ENCODE measurements around the gene MAGI1.

Gene MAGI1

DNA sequence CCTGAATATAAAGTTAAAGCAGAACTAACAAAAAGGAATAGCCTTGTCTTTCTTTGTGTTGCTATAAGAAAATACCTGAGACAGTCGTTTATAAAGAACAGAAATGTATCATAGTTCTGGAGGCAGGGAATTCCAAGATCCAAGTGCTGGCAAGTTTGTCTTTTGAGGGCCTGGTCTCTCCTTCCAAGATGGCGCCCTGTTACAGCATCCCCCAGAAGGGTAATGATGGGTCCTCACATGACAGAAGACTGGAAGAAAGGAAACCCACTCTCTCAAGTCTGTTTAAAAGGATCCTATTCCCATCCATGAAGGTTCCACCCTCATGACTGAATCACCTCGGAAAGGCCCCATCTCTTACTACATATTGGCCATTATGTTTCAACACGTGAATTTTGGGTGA is 435.1 kb downstream of the MAGI1 start:
- Histone ChIP-seq H3K4me3 (ENCODE audit: low read length) (no peak overlapping the region), H3K4me1 (ENCODE audit: control insufficient read depth, insufficient read depth, low read length) (peaks cover 2% of the 10 kb centered on the region), H3K36me3 (ENCODE audit: control insufficient read depth, insufficient read depth, low read length) (no peaks in the 10 kb centered on the region), H3K27ac (ENCODE audit: low read depth, low read length) (no peak overlapping the region), H3K27me3 (ENCODE audit: control insufficient read depth, insufficient read depth, low read length) (no peaks in the 10 kb centered on the region), H3K9ac (ENCODE audit: low read length) (no peak overlapping the region)

DNA sequence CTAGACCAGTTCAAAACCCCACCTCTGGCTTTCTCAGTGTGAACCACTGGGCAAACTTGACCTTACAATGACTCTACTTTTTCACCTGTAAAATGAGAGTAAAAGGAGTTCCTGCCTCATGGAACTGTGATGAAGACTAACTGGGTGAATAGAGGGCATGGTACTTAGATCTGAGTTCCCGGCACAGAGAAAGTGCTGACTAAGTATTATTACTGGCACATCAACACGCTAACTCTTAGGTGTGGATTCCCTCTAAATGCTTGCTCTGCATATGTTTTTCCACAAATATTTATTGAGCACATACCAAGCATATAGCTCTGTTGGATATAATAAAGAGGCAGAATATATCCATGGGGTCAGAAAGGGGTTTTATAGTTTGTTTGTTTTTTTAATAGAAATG is 437.8 kb downstream of the MAGI1 start:
- H3K27ac ChIP-seq (ENCODE audit: low read depth, low read length): no peak overlapping the region

DNA sequence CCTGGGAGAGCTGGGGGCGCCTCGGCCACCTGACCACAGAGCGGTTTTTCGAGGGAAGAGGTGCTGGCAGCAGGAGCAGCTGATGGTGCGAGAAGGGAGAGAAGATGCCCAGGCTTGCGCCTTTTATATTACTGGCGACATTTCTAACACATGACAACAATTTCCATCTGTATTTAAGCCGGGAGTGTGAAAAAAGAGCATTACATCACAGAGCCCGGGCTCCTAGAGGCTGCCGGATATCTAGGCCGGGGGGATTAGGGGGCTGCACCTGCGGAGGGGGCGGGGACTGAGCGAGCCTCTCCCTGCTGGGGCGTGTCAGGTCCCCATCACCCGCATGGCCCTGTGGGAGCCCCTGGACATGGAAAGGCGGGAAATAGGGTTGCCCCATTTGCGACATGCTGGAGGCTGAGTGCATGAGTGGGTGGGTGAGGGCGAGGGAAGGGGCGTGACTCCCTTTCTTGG is 440.7 kb downstream of the MAGI1 start:
- Histone ChIP-seq H3K9ac (ENCODE audit: low read length) (no peak overlapping the region), H3K27ac (ENCODE audit: low read depth, low read length) (no peak overlapping the region), H3K36me3 (ENCODE audit: control insufficient read depth, insufficient read depth, low read length) (no peaks in the 10 kb centered on the region), H3K4me3 (ENCODE audit: low read length) (no peak overlapping the region), H3K4me1 (ENCODE audit: control insufficient read depth, insufficient read depth, low read length) (no peaks in the 10 kb centered on the region), H3K27me3 (ENCODE audit: control insufficient read depth, insufficient read depth, low read length) (no peaks in the 10 kb centered on the region)

More for the DNA sequence above, 437.8 kb downstream of the MAGI1 start:
- Histone ChIP-seq H3K4me1 (ENCODE audit: control insufficient read depth, insufficient read depth, low read length) (peaks cover 2% of the 10 kb centered on the region), H3K36me3 (ENCODE audit: control insufficient read depth, insufficient read depth, low read length) (no peaks in the 10 kb centered on the region), H3K9ac (ENCODE audit: low read length) (no peak overlapping the region), H3K4me3 (ENCODE audit: low read length) (no peak overlapping the region), H3K27me3 (ENCODE audit: control insufficient read depth, insufficient read depth, low read length) (no peaks in the 10 kb centered on the region)

DNA sequence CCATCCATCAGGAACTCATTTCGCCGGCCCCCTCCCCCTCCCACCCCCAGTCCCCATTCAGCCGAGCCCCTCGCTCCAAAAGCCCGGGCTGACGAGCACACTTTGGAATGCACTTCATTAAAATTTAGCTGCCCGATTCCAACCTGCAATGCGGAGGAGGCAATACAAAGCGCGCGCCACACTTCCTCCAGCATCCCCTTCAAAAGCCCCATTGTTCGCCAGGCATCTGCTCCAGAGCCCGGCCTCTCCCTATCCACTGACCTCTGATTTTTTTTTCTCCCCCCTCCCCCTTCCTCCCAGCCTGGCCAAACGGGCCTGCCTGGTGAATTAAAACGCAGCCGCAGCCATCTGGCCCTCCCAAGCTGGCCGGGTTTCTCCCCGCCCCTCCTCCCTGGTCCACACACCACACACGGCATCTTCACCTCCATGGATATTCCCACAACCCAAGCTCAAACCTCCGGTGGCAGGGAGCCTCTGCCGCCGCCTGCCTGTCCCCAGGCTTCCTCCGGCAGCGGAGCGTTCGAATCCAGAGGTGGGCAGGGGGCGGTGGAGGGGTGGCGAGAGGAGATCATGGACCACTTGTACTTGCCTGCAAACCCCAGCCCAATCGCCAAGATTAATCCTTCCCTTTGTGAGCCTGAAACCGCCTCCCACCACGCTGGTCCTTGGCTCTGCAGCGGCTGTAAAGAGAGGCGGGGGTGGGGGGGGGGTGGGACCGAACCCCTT is 441.3 kb downstream of the MAGI1 start:
- no peak overlapping the region for H3K27ac ChIP-seq (ENCODE audit: low read depth, low read length)
- no peaks in the 10 kb centered on the region for H3K27me3 ChIP-seq (ENCODE audit: control insufficient read depth, insufficient read depth, low read length)
- H3K4me1 ChIP-seq (ENCODE audit: control insufficient read depth, insufficient read depth, low read length): no peaks in the 10 kb centered on the region
- H3K4me3 ChIP-seq (ENCODE audit: low read length): peak overlapping the region; percentile 44
- no peak overlapping the region for H3K9ac ChIP-seq (ENCODE audit: low read length)
- no peaks in the 10 kb centered on the region for H3K36me3 ChIP-seq (ENCODE audit: control insufficient read depth, insufficient read depth, low read length)

DNA sequence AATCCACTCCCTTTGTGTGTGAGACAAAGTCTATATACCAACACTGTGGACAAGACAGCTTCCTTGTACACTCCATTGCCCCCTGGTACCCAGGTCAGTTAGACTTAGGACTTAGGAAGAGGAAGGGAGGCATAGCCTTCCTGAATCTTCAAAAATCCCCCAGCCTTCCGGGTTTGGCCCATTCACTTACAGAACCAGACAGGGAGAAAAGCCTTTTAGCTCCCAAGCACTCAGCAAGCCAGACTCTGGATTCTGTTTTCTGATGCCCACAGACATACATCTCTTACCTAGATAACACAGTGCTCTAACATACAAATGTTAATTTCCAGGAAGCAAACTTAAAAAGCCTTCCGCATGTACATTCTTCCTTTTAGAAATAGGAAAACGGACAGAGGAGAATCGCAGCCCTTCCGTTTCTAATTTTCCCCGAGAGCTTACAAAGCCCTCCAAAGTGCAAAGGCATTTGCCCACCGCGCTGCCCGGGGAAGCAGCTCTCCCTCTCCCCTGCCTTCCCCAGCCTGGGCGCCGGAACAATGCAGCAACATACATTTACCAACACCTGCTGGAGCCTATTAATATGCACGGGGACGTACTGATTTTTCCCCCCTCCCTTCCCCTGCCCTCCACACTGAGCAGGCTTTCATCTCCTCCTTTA is 442.0 kb downstream of the MAGI1 start:
- Histone ChIP-seq H3K27ac (ENCODE audit: low read depth, low read length) (no peak overlapping the region), H3K4me3 (ENCODE audit: low read length) (peak overlapping the region; percentile 33), H3K36me3 (ENCODE audit: control insufficient read depth, insufficient read depth, low read length) (no peaks in the 10 kb centered on the region), H3K27me3 (ENCODE audit: control insufficient read depth, insufficient read depth, low read length) (no peaks in the 10 kb centered on the region), H3K9ac (ENCODE audit: low read length) (no peak overlapping the region), H3K4me1 (ENCODE audit: control insufficient read depth, insufficient read depth, low read length) (no peaks in the 10 kb centered on the region)

DNA sequence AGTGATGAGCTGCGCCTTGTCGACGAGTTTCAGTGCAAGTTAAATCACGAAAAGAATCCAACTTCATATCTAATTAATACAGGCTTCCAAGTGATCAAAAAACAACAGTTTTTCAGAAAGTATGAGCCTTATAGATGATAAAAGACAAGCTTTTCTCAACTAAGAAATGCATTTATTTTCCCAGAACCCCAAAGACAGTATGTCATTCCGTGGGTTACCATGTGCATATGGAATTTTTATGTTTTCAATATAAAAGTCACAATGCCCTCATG is 442.8 kb downstream of the MAGI1 start:
- no peak overlapping the region for H3K27ac ChIP-seq (ENCODE audit: low read depth, low read length)
- no peak overlapping the region for H3K9ac ChIP-seq (ENCODE audit: low read length)
- H3K27me3 ChIP-seq (ENCODE audit: control insufficient read depth, insufficient read depth, low read length): no peaks in the 10 kb centered on the region
- no peaks in the 10 kb centered on the region for H3K36me3 ChIP-seq (ENCODE audit: control insufficient read depth, insufficient read depth, low read length)
- H3K4me3 ChIP-seq (ENCODE audit: low read length): no peak overlapping the region
- H3K4me1 ChIP-seq (ENCODE audit: control insufficient read depth, insufficient read depth, low read length): no peaks in the 10 kb centered on the region

DNA sequence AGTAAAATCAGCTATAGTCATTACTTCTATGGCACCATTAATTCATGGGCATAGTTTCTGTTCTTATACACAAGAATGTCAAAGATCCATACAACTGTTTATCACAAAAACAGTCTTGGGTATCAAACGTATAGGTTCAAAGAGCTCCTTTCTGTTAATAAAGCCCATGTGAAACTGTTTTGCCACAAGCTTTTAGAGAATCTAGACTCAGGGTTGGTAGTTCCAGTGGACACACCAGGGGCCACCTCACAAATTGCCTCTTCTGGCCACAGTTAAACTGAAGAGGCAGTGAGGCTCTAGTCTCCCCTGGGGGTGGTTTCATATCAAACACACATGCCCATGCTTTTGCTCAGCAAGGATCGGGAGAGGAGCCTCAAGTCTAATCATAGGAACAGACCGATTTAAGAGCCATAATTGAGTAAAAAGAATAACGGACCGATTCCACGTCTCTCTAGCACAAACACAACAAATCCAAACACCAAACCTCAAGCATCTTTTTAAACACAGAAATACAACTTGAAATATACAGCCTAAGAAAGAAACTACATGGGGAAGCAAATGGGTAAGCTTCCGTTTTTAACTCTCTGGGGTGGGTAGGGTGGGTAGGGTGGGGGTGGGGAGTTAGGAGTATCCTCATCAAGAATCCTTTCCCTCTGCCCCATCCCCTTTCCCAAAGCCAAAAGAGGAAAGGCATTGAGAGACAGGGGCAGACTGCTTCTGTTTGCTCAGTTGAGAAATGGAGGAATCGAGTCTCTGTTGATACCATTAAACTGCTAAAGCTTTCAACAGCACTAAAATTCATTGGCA is 443.3 kb downstream of the MAGI1 start:
- no peak overlapping the region for H3K4me3 ChIP-seq (ENCODE audit: low read length)
- H3K4me1 ChIP-seq (ENCODE audit: control insufficient read depth, insufficient read depth, low read length): no peaks in the 10 kb centered on the region
- no peaks in the 10 kb centered on the region for H3K36me3 ChIP-seq (ENCODE audit: control insufficient read depth, insufficient read depth, low read length)
- H3K9ac ChIP-seq (ENCODE audit: low read length): no peak overlapping the region
- no peaks in the 10 kb centered on the region for H3K27me3 ChIP-seq (ENCODE audit: control insufficient read depth, insufficient read depth, low read length)
- H3K27ac ChIP-seq (ENCODE audit: low read depth, low read length): no peak overlapping the region

DNA sequence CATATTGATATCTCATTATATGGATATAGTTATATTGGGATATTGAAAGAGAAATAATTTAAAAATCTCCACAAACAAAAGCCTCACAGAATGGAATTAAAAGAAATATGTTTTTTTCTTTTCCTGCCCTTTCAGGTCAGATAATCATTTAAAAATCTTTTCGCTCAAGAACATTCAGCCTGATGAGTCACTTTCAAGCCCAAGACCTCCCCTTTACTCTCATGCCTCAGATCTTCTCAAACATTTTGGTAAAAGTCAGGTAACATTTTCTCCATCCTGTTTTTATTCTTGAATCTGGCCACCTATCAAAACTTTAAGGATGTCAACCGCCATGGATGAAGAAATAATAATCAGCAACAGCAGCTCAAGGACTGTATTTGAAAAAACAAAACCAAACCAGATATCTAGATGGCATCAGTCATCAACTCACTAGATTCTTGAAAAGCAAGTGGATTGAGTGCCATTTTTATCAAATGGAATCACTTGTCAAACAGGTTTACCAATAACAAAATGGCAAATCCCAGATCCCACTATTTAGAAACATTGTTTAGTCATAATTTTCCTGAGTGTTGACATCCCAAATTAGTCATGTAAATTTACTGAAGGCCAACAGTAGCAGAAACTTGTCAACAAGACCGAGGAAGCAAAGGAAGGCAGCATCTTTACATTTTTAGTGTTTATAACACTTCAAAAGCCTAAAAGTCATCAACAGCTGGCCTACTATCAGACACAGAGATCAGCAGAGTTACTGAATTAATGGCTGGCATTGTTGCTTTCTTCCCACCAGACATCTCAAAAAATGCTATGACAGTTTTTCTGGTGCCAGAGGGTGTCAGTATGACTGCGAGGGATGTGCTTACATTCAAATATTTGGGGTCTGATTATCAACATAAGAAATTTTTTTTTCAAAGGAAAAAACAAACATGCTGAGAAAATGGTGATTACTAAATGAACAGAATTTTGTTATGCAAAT is 444.7 kb downstream of the MAGI1 start:
- Histone ChIP-seq H3K4me1 (ENCODE audit: control insufficient read depth, insufficient read depth, low read length) (no peaks in the 10 kb centered on the region), H3K27ac (ENCODE audit: low read depth, low read length) (no peak overlapping the region), H3K36me3 (ENCODE audit: control insufficient read depth, insufficient read depth, low read length) (no peaks in the 10 kb centered on the region), H3K9ac (ENCODE audit: low read length) (no peak overlapping the region), H3K27me3 (ENCODE audit: control insufficient read depth, insufficient read depth, low read length) (no peaks in the 10 kb centered on the region), H3K4me3 (ENCODE audit: low read length) (no peak overlapping the region)

DNA sequence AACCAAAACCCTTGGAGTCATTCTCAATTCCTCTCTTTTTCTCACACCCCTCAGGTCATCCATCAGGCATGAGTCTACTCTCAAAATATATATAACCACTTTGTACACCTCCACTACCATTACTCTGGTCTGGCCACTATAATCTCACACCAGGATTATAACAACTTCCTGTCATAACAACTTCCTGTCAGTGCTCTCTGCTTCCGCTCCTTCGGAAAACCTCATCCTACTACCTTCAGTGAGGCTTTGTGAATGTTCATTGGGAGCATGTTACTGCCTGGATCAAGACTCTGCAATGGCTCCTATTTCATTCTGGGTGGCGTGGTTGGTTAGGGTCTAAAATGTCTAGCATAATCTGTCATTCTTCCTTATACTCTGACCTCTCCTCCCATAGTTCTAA is 447.4 kb downstream of the MAGI1 start:
- H3K27ac ChIP-seq (ENCODE audit: low read depth, low read length): no peak overlapping the region
- H3K4me3 ChIP-seq (ENCODE audit: low read length): no peak overlapping the region
- no peaks in the 10 kb centered on the region for H3K27me3 ChIP-seq (ENCODE audit: control insufficient read depth, insufficient read depth, low read length)
- H3K36me3 ChIP-seq (ENCODE audit: control insufficient read depth, insufficient read depth, low read length): no peaks in the 10 kb centered on the region
- no peaks in the 10 kb centered on the region for H3K4me1 ChIP-seq (ENCODE audit: control insufficient read depth, insufficient read depth, low read length)
- no peak overlapping the region for H3K9ac ChIP-seq (ENCODE audit: low read length)

DNA sequence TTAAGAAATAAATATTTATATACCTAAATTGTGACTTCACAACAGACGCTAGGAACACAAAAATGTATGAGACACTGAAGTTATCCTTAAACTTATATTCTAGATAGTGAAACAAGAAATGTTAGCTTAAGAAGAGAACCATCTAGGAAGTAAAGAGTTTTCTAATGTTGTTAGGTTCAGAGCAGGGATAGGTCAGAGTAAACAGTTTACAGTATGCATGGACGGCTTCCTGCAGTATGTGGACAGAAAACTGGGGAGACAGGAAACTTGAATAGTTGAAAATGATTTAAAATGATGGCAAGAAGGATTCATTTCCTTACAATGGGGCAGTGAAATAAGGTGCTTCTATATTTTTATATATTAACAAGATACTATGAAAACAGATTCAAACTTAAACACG is 449.8 kb downstream of the MAGI1 start:
- Histone ChIP-seq H3K4me1 (ENCODE audit: control insufficient read depth, insufficient read depth, low read length) (no peaks in the 10 kb centered on the region), H3K9ac (ENCODE audit: low read length) (no peak overlapping the region), H3K36me3 (ENCODE audit: control insufficient read depth, insufficient read depth, low read length) (no peaks in the 10 kb centered on the region), H3K4me3 (ENCODE audit: low read length) (no peak overlapping the region), H3K27ac (ENCODE audit: low read depth, low read length) (no peak overlapping the region), H3K27me3 (ENCODE audit: control insufficient read depth, insufficient read depth, low read length) (no peaks in the 10 kb centered on the region)

DNA sequence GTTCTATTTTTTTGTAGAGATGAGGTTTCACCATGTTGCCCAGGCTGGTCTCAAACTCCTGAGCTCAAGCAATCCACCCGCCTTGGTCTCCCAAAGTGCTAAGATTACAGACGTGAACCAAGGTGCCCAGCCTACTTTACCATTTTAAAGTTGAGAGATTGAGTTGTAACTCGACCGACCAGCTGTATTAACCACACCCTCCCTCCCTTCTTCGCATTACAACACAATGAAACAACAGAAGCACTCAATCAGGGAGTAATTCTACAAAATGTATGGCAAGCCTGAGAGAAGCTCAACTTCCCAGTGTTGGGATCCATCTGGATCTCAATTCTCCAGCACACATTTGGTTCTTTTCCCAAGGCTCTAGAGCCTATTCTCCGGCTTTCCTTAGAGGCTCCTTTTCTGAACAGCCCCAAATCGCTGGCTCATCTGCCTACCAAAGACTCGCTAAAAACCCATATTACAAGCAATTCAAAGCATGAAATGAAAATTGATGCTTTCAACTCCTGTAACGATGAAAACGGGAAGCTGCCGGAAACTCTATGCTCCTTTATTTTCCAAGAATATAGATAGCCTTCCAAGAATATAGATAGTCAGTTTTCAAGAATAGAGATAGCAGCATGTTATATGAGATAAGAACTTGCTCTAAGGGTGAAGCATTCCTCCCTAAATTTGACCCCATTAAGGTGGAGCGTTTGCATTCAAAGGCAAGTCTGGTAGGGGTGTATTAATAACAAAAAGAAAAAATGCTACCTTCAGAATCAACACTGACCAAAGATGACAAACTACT is 450.9 kb downstream of the MAGI1 start:
- Histone ChIP-seq H3K27me3 (ENCODE audit: control insufficient read depth, insufficient read depth, low read length) (no peaks in the 10 kb centered on the region), H3K4me1 (ENCODE audit: control insufficient read depth, insufficient read depth, low read length) (no peaks in the 10 kb centered on the region), H3K36me3 (ENCODE audit: control insufficient read depth, insufficient read depth, low read length) (no peaks in the 10 kb centered on the region), H3K9ac (ENCODE audit: low read length) (no peak overlapping the region), H3K4me3 (ENCODE audit: low read length) (no peak overlapping the region), H3K27ac (ENCODE audit: low read depth, low read length) (no peak overlapping the region)
